Stimulated activated CD8-positive, alpha-beta memory T cell treated with anti-CD3 and anti-CD28 coated beads, Interleukin-12 subunit alpha, Interleukin-12 subunit beta, amount 100 ng/mL, for 24 hours (primary cell): ENCODE results near the gene ABL2.
"Not testable (repeated sequence)": the region's sequence is repeated elsewhere in the genome, so short reads cannot be mapped to it uniquely, and the experiment has no call there.

Source experiments
- DNase-seq: peaks from one replicate; pipeline ENCODE4 v3.0.0-alpha.2; 2020; ENCODE audit errors: extremely low read depth

ABL2 gene

GRCh38 chr1:179213317-179213716, 16.2 kb downstream of the ABL2 start:
- not testable (repeated sequence) for DNase-seq

GRCh38 chr1:179208681-179209477, 20.6 kb downstream of the ABL2 start:
- no peak for DNase-seq

- DNase-seq: no peak
Measured at GRCh38 chr1:179206812-179207211, 22.7 kb downstream of the ABL2 start.

- DNase-seq: no peak
Measured at GRCh38 chr1:179205284-179205683, 24.2 kb downstream of the ABL2 start.

- no peak for DNase-seq
Measured at GRCh38 chr1:179202161-179202560, 27.3 kb downstream of the ABL2 start.

GRCh38 chr1:179200586-179200985, 28.9 kb downstream of the ABL2 start:
- no peak for DNase-seq

GRCh38 chr1:179197690-179198297, 31.7 kb downstream of the ABL2 start:
- no peak for DNase-seq

DNA sequence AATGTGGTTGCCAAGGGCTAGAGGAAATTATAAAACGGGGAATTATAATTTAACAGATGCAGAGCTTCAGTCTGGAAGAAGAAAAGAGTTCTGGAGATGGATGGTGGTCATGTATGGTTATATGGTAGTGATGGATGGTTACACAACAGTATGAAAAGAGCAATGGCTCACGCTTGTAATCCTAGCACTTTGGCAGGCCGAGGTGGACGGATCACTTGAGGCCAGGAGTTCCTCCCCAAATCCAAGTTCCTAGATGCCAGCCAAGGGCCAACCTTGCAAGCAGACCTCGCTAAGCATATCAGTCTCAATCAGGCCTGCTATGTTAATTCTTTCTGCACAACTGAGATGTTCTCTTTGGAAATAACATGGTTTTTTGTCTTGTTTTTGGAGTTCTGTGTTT, 33.6 kb downstream of the ABL2 start:
- DNase-seq: not testable (repeated sequence)

DNA sequence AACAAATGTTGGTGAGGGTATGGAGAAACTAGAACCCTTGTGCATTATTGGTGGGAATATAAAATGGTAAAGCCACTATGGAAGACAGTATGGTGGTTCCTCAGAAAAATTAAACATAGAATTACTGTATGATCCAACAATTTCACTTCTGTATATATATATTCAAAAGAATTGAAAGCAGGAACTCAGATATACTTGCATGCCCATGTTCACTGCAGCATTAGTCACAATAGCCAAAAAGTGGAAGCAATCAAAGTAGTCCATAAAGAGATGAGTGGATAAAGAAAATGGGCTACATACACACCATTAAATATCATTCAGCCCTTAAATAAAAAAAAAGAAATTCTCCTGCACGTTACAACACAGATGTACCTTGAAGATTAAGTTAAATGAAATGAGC, 34.1 kb downstream of the ABL2 start:
- DNase-seq: no peak

- no peak for DNase-seq
Measured at GRCh38 chr1:179194068-179194537, 35.4 kb downstream of the ABL2 start.

DNA sequence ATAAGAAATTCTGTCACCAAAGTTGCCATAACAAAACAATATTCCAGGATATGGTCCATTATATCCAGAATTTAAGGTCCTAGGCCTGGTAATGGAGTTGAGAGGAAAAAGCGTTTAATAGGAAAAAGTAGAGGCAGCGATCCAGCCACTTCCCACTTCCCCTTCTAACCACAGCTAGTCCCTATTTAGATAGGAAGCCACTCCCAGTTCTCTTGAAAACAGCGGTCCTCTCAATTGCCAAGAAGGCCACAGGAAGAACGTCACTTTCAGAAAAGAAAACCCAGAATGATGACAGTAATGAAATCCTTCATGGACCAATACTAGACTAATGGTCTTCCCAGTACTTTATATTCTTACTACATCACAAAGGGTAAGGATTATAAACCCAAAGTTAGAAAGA, 38.6 kb downstream of the ABL2 start:
- DNase-seq: no peak

GRCh38 chr1:179187735-179188471, 41.6 kb downstream of the ABL2 start:
- no peak for DNase-seq

DNA sequence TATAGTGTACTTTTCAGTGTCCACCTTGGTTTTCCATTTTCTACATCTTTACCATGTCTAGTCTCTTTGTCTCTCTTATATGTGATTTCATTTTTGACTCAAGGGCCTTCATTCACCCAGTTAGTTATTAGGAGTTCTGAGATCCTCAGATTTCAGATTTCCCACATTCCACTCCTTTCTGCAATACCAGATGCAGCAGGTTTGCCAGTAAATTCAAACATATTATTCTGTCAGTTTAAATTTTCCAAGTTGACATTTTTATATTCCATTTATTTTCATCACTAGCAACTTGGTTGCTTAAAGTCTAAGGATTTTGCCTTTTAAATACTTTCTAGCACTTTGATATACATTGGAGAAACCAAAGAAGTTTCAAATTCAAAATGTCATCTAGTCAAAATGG, 42.4 kb downstream of the ABL2 start:
- DNase-seq: no peak

- DNase-seq: no peak
Measured at GRCh38 chr1:179184403-179184802, 45.1 kb downstream of the ABL2 start.

- no peak for DNase-seq
Measured at GRCh38 chr1:179183857-179184256, 45.6 kb downstream of the ABL2 start.

GRCh38 chr1:179178950-179179349, 50.5 kb downstream of the ABL2 start:
- no peak for DNase-seq

DNA sequence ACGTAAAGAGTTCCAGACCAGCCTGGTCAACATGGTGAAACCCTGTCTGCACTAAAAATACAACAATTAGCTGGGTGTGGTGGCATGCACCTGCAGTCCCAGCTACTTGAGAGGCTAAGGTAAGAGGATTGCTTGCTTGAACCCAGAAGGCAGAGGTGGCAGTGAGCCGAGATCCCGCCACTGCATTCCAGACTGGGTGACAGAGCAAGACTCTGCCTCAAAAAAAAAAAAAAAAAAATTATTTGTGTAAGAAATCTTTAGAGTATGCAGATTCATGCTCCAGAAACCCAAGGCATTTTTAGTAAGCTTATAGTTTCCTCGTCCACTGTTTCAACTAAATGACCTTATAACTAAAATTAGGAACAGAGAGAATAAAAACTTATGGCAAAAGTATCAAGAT, 51.3 kb downstream of the ABL2 start:
- no peak for DNase-seq

DNA sequence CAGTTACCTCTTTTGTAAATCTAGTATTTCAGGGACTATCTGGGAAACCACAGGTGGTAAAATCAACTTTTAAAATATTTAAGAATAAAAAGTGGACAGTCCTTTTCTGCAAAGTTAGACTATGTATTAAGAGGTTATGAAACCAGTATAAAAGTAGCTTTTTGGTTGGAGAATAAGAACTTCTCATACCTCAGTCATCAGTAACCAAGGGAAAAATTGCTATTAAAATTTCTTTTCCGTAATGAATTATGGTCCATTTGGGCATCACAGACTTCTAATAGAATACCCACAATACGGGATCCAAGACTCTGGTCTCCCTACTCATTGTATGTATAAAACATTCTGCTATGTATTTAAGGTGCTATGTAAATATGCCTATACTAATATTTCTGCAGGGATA, 51.9 kb downstream of the ABL2 start:
- DNase-seq: no peak

GRCh38 chr1:179177182-179177581, 52.3 kb downstream of the ABL2 start:
- DNase-seq: no peak

DNA sequence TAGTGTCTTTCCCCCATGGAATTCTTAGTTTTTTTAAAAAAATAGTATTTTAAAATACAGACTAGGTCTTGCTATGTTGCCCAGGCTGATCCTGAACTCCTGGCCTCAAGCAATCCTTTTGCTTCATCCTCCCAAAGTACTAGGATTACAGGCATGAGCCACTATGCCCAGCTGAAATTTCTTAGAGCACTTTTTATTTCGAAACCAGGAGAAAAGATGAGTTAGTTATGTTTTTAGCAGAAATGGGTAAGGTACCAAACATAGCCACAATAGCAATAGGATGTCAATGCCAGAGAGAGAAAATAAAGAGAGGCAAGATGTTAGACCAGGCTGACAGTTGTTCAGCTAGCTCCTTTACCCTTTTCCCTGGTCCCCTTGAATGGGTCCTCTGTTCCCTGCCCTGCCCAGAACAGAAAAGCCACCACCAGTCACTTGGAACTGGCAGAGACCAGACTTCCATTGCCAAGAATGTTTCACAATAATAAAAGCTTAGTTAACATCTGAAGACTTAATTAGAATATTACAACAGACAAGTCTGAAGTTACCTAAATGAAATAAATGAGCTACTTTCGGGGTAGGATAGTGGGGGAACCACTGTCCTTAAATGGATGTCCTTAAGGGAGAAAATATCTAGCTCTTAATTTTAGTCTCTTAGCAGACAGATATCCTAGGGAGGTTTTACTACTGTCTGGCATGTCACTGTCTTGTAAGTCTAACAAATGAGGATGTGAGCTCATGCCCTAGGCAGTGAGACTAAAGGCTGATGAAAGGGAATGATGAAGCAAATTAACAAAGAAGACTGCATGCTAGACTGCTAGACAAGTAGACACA, 54.3 kb downstream of the ABL2 start:
- no peak for DNase-seq

DNA sequence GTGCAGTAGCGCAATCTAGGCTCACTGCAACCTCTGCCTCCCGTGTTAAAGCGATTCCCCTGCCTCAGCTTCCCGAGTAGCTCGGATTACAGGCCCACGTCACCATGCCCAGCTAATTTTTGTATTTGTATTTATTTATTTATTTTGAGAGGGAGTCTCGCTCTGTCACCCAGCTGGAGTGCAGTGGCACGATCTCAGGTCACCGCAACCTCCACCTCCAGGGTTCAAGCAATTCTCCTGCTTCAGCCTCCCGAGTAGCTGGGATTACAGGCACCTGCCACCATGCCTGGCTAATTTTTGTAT, 59.1 kb downstream of the ABL2 start:
- not testable (repeated sequence) for DNase-seq
